HuH-7.5 (cell line): ENCODE measurements around the gene INSL3.
A peak's percentile ranks its signal among the peaks of the same experiment; 100 is the strongest.
"Not testable (repeated sequence)": the region's sequence is repeated elsewhere in the genome, so short reads cannot be mapped to it uniquely, and the experiment has no call there.

Experiments used
- DNase-seq: peaks from one replicate; pipeline ENCODE4 v3.0.0; 2011; ENCODE audit warnings: low spot score

INSL3 gene

DNA sequence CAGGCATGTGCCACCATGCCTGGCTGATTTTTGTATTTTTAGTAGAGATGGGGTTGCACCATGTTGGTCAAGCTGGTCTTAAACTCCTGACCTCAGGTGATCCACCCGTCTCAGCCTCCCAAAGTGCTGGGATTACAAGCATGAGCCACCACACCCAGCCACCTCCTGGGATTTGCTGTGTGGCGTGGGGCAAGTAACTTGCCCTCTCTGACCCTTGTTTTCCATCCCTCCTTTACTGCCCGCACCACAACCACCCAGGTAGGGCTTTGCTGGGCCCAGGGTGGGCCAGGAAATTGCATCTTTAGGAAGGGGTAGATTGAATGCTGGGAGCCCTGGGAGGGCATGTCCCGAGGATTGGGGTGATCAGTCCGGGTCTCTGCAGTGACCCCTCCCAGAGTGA lies 37.6 kb downstream of the INSL3 start:
- DNase-seq, result not testable (repeated sequence)

DNA sequence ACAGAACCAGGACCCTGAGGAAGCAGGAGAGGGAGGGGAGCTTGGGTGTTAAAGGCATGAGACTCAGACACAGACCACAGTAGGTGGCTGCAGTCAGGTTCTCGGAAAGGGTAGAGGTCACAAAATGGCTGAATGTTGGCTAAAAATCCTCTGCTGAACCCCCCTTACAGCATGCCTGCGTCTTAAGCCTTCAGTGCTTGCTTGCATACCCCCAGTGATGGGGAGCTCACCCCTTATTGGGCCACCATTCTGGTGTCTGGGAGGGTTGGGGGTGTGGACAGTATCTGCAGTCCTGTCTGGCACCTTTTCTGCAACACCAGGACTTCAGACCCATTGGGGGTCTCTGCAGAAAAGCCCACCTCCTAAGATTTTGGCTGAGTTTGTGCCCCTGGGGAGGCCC lies 40.5 kb downstream of the INSL3 start:
- DNase-seq, result no peak

DNA sequence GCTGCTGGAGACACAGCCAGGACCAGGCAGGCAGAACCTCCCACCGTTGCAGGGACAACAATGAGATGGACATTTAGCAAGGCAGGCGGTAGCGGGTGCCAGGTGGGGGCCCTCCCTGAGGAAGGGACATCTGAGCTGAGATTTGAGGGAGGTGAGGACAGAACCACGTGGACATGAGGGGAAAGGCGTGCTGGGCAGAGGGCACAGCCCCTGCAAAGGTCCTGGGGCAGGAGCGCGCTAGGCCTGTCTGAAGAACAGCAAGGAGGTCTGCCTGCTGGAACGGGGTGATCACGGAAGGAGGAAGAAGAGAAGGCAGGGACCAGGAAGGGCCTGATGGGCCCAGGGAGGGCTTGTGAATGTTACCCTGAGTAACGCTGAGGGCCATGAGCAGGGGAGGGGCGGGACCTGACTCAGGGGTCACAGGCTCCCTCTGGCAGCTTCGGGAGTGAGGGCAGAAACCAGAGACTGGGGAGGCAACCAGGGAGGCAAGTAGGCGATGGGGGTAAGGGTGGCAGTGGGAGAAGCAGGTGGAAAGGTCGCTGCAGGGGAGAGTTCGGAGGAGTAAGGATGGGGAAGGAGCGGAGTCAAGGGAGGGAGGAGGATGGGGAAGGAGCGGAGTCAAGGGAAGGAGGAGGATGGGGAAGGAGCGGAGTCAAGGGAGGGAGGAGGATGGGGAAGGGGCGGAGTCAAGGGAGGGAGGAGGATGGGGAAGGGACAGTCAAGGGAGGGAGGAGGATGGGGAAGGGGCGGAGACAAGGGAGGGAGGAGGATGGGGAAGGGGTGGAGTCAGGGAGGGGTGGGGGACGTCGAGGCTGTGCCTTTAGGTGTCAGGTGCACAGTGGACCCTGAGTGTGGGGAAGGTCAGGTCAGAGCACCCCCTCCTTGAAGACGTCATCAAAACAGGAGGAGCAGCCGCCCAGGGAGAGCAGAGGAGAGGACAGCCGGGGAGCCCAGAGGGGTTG lies 42.1 kb downstream of the INSL3 start:
- DNase-seq, result no peak

DNA sequence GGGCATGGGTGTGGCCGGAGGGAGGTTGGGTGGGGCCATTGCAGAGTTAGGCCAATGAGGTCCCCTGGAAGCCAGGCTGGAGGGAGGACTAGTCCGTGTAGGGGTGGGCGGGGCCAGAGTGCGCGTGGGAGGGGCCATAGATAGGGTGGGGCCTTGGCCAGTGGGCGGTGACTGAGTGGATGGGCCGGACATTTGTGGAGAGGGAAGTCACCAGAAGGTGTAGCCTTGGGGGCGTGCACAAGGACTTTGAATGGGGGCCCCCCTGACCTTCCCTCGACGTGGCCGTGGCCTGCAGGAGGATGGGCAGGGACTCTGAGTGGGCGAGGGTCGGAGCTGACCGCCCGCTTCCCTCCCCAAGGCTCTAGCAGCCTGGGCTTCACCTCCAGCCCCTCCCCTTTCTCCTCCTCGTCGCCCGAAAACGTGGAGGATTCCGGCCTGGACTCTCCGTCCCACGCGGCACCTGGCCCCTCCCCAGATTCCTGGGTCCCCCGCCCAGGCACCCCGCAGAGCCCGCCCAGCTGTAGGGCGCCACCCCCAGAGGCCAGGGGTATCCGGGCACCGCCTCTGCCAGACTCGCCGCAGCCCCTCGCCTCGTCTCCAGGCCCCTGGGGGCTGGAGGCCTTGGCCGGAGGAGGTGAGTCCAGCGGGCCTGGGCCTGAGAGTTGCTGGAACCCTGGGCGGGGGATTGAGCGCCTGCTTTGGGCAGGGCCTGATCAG lies 42.9 kb downstream of the INSL3 start:
- DNase-seq, result no peak

DNA sequence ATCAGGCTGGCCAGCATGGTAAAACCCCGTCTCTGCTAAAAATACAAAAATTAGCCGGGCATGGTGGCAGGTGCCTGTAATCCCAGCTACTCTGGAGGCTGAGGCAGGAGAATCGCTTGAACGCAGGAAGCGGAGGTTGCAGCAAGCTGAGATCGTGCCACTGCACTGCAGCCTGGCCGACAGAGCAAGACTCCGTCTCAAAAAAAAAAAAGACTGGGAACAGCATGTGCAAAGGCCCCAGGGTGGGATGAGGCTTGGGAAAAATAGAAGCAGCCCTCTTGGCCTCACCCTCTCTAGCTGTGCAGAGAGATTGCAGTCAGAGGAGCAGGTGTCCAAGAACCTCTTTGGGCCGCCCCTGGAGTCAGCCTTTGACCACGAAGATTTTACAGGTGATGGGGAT lies 43.5 kb downstream of the INSL3 start:
- not testable (repeated sequence) for DNase-seq

DNA sequence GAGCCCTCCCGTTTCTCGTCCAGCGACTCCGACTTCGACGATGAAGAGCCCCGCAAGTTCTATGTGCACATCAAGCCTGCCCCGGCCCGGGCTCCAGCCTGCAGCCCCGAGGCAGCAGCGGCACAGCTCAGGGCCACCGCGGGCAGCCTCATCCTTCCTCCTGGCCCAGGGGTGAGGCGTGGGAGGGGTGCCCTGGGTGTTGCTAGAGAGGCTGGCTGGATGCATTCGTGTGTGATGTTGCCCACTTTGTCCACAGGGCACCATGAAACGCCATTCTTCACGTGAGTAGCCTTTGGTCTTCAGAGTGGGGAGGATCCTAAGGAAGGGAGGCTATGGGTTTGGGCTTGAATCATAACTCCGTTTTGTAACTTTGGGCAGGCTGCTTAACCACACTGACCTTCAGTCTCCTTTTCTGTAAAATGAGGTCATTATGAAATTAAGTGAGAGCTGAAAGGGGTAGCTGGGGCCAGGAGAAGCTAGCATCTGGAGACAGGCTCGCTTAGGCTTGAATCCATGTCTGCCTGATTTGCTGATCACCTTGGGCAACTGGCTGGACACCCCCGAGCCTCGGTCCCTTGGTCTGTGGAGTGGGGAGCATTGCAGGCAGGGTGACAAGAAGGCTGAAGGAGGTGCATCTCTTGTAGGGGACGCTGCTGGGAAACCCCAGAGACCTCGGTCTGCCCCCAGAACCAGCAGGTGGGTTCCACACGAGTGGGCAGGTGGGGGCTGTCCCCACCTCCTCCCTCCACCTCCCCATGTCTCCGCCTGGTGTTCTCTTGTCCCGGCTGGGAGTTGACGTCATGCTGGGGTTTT lies 45.1 kb downstream of the INSL3 start:
- no peak for DNase-seq

DNA sequence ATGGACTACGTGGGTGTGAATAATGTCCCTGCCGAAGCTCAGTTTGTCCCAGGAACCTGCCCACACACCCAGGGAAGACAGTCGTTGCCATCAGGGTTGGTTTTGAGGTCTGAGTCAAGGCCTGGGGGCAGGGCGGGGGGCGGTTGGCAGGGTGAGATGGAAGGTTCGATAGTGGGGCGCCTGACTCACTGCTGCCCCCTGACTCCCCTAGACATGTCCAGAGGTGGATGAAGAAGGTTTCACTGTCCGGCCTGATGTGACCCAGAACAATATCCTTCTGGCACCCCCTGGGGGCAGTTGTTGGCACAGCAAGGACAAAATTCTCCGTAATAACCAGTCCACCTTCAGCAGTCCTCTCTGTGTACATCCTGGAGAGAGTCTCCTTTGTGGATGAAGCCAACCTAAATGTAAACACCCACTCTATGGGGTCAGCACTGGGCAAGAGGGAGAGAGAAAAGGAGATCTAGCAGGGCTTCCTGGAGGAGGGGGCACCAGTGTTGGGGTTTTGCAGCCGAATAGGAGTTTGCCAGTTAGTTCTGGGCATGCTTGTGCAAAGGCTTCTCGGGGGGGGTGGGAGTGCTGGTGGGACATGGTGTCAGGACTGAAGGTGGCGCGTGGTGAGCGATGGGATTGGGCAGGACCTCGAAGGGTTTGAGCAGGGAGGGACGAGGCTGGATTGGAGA lies 45.9 kb downstream of the INSL3 start:
- DNase-seq, result peak; percentile 79

DNA sequence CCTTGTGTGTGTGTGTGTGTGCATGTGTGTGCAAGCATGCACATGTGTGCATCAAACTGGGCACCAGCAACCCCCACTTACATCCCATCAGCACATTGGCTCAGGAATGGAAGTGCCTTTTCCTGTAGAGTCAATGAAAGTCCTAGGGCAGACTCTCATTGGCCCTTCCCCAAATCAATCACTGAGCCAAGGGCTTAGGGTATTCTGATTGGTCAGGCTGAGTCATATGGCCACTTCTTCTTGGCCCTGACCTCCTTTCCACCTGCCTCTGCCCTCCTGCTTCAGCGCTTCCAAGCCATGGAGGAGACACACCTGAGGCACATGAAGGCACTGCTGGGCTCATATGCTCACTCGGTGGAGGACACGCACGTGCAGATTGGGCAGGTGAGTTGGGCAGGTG lies 49.1 kb downstream of the INSL3 start:
- DNase-seq, result no peak

DNA sequence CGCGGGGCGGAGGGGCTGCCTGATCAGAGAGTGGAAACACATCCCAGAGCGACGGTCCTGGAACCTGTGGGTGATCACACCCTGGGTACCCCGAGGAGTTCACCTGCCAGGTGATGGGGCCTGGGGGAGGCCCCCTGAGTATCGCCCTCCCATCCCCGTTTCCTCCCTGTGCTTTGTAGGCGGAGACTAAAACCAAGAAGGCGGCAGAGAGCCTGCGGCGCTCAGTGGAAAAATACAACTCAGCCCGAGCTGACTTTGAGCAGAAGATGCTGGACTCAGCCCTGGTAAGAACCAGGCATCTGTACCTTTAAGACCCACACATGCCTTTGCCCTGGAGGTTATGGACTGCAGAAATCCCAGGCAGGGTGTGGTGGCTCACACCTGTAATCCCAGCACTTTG lies 50.7 kb downstream of the INSL3 start:
- DNase-seq, result no peak

DNA sequence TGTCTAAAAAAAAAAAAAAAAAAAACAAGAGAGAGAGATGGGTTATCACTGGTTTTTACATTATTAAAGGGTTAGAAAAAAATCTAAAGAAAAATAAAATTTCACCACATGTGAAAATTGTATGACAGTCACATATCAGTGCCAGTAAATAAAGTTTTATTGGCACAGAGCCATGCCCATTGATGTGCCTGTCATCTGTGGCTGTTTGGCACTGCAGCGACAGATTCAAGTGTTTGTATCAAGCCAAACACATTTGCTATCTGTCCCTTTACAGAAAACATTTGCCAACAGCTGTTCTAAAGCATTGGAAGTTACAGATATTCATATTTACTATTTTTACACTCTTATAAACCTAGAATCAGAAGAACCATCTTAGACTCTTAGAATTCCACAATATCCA lies 53.8 kb downstream of the INSL3 start:
- DNase-seq, result no peak

DNA sequence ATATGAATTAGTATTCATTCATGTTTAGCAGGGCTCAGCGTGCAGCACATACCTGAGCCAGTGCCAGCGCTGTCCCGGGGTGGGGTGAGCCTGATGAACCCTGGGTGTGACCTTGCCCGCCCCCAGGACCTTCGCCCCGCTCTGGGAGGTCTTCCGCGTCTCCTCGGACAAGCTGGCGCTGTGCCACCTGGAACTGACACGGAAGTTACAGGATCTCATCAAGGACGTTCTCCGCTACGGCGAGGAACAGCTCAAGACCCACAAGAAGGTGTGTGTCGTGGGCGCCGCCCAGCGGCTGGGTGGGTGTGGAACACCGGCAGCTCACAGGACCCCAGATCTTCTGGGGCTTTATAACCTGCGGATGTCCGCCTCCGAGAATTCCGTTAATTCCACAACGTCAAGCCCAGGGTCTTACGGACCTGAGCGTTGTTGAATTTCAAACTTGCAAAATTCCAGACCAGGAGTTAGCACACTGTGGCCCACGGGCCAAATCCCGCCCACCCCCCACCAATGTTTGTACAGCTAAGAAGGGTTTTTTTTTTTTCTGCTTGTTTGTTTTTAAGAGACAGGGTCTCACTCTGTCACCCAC lies 54.7 kb downstream of the INSL3 start:
- DNase-seq, result peak; percentile 53
